ENCODE measurements around the gene TNS4.

The TNS4 gene

DNA sequence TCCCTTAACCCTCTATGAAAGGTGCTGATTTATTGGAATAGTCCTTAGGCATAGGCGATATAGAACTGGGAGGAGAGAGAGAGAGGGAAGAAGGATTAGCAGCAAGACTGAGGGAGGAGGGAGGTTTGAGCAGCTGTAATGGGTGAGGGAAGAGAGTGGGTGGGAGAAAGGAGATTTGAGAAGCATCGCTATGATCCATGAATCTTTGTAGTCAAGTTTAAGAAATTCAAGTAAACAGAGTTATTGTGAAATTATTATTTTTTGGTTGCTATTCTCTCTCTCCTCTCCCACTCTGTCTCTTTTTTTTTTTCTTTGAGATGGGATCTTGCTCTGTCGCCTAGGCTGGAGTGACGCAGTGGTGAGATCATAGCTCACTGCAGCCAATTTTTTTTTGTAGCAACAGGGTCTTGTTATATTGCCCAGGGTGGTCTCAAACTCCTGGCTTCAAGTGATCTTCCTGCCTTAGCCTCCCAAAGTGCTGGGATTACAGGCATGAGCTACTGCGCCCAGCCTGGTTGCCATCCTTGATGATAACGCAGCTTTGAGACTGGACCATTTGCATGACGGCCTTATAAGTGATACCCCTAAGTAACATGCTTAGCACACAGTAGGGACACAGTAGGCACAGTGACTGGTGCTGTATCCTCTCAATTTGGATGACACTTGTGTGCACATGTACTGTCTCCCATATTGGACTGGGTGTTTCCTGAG, 21.0 kb upstream of the TNS4 start:
- Histone ChIP-seq H3K4me3 (replicated peaks; ENCODE audit: insufficient read depth, low read length) (no peak overlapping the region), H3K27me3 (ENCODE audit: insufficient read depth, poor library complexity, severe bottlenecking) (peaks cover 8% of the 10 kb centered on the region), H3K27ac (replicated peaks) (no peak overlapping the region)
- DNase-seq (ENCODE audit: low read depth in 1 of 2, low spot score in 1 of 2): no peak
- TF ChIP-seq, protein P1, sequence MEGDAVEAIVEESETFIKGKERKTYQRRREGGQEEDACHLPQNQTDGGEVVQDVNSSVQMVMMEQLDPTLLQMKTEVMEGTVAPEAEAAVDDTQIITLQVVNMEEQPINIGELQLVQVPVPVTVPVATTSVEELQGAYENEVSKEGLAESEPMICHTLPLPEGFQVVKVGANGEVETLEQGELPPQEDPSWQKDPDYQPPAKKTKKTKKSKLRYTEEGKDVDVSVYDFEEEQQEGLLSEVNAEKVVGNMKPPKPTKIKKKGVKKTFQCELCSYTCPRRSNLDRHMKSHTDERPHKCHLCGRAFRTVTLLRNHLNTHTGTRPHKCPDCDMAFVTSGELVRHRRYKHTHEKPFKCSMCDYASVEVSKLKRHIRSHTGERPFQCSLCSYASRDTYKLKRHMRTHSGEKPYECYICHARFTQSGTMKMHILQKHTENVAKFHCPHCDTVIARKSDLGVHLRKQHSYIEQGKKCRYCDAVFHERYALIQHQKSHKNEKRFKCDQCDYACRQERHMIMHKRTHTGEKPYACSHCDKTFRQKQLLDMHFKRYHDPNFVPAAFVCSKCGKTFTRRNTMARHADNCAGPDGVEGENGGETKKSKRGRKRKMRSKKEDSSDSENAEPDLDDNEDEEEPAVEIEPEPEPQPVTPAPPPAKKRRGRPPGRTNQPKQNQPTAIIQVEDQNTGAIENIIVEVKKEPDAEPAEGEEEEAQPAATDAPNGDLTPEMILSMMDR (IDR thresholded peaks at IDR 0.05; ENCODE audit: insufficient read depth, low read length): no peak
- TF ChIP-seq SPI1 (IDR thresholded peaks at IDR 0.05; ENCODE audit: borderline replicate concordance, low read depth) (no peak), GABPA (IDR thresholded peaks at IDR 0.05; ENCODE audit: low read depth) (no peak), POLR2AphosphoS5 (IDR thresholded peaks at IDR 0.05; ENCODE audit: low read depth) (no peak)
- TF ChIP-seq, protein P2, sequence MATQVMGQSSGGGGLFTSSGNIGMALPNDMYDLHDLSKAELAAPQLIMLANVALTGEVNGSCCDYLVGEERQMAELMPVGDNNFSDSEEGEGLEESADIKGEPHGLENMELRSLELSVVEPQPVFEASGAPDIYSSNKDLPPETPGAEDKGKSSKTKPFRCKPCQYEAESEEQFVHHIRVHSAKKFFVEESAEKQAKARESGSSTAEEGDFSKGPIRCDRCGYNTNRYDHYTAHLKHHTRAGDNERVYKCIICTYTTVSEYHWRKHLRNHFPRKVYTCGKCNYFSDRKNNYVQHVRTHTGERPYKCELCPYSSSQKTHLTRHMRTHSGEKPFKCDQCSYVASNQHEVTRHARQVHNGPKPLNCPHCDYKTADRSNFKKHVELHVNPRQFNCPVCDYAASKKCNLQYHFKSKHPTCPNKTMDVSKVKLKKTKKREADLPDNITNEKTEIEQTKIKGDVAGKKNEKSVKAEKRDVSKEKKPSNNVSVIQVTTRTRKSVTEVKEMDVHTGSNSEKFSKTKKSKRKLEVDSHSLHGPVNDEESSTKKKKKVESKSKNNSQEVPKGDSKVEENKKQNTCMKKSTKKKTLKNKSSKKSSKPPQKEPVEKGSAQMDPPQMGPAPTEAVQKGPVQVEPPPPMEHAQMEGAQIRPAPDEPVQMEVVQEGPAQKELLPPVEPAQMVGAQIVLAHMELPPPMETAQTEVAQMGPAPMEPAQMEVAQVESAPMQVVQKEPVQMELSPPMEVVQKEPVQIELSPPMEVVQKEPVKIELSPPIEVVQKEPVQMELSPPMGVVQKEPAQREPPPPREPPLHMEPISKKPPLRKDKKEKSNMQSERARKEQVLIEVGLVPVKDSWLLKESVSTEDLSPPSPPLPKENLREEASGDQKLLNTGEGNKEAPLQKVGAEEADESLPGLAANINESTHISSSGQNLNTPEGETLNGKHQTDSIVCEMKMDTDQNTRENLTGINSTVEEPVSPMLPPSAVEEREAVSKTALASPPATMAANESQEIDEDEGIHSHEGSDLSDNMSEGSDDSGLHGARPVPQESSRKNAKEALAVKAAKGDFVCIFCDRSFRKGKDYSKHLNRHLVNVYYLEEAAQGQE (IDR thresholded peaks at IDR 0.05; ENCODE audit: insufficient replicate concordance, low read depth): no peak

DNA sequence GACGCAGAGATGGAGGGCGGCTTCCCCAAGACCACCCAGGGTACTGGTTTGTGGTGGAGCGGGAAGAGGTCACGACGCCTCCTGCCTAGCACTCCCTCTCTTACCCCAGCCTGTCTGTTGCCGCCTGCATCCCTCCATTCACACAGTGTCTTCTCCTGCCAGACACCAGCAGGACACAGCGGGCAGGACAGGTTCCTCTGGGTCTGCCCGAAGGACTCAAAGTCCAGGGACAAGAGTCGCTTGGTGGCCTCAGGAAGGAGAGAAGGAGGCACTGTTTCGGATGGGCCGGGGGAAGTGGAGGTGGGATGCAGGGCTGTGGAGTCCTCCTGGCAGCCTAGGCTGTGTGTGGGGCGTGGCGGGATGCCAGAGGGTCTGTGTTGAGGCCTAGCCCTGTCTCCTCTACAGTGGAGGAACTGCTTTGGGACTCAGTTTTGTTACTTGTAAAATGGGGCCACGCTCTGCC, 19.6 kb upstream of the TNS4 start:
- Histone ChIP-seq H3K4me3 (replicated peaks; ENCODE audit: insufficient read depth, low read length) (no peak overlapping the region), H3K27me3 (ENCODE audit: insufficient read depth, poor library complexity, severe bottlenecking) (peaks cover 6% of the 10 kb centered on the region), H3K27ac (replicated peaks) (no peak overlapping the region)
- TF ChIP-seq SPI1 (IDR thresholded peaks at IDR 0.05; ENCODE audit: borderline replicate concordance, low read depth) (no peak), GABPA (IDR thresholded peaks at IDR 0.05; ENCODE audit: low read depth) (no peak), POLR2AphosphoS5 (IDR thresholded peaks at IDR 0.05; ENCODE audit: low read depth) (no peak)
- TF ChIP-seq, protein P1 (IDR thresholded peaks at IDR 0.05; ENCODE audit: insufficient read depth, low read length): no peak
- TF ChIP-seq, protein P2 (IDR thresholded peaks at IDR 0.05; ENCODE audit: insufficient replicate concordance, low read depth): no peak
- DNase-seq (ENCODE audit: low read depth in 1 of 2, low spot score in 1 of 2): no peak

DNA sequence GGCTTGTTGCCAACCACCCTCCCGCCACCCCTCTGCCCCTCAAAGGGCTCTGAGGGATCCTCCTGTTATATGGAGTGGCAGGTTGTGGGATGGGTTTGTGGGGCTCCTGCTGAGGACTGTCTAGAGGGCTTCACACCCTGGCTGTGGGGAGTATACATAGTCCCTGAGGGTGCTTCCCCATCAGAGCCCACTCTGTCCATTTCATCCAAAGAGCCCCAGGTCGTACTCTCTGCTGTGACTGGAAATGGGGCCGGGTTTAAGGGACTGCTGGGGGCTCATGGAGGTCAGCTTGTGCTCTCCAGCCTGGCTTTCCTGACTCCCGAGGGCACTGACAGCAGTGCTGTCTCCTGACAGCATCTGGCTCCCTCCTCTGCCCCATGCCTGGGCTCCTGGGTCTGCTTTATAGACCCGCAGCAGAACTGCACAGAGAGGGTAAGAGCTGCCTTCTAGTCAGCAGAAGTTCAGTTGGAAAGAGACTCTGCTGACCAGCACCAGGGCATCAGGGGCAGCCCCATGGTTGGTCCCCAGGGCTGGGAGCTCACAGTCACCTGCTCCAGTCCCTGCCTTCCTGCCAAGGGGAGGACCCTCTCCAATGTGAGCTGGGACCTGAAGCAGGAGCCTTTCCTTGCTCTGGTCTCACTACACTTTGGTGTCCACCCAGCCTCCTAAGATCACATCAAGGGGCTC, 17.8 kb upstream of the TNS4 start:
- no peak overlapping the region for H3K4me3 ChIP-seq (replicated peaks; ENCODE audit: insufficient read depth, low read length)
- TF ChIP-seq, protein P2 (IDR thresholded peaks at IDR 0.05; ENCODE audit: insufficient replicate concordance, low read depth): no peak
- no peak for TF ChIP-seq SPI1 (IDR thresholded peaks at IDR 0.05; ENCODE audit: borderline replicate concordance, low read depth)
- H3K27ac ChIP-seq (replicated peaks): no peak overlapping the region
- H3K27me3 ChIP-seq (ENCODE audit: insufficient read depth, poor library complexity, severe bottlenecking): peaks cover 10% of the 10 kb centered on the region
- no peak for DNase-seq (ENCODE audit: low read depth in 1 of 2, low spot score in 1 of 2)

Measured in HL-60 (cell line).